Measurements from ENCODE around the gene FBXL17. TPM values are rescaled to one million over a fixed set of nuclear protein-coding genes. Genes with fewer than 3 reads are reported as not detected.

The FBXL17 gene
- total and polyA plus RNA-seq, 4 donors: 2.1 to 14.1 (median 6.3) TPM

DNA sequence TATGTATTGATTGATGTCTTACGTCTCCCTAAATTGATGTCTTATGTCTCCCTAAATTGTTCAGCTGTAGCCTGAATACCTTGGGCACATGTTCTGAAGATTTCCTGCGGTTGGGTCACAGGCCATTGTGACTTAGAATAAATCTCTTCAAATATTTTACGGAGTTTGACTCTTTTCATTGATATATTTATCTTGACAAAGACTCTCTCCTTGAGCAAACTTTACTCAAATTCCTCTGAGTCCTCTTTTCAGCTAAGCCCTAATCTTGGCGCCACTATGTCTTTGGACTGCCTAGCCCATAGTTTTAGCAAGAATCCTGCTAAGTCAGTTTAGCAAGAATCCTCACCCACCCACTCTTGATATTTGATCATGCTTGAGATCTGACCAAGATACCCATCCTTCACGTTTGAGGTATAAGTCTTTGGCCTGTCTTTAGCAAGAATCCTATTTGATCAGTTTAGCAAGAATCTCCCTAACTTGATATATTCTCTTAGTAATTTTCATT is 35.3 kb upstream of the FBXL17 start:
- Histone ChIP-seq H3K4me3 (ENCODE audit: low read depth in 1 of 3, low read length in 3 of 3) (no peak overlapping the region), H3K9me3 (ENCODE audit: control insufficient read depth in 4 of 4, low read length in 3 of 4) (peaks cover 0 to 2% (median 0%) of the 10 kb centered on the region in 4 donors), H3K27me3 (ENCODE audit: control insufficient read depth in 4 of 4, insufficient read depth in 4 of 4, low read length in 3 of 4) (peaks cover 0 to 2% (median 0%) of the 10 kb centered on the region in 4 donors), H3K36me3 (ENCODE audit: control insufficient read depth in 4 of 4, insufficient read depth in 3 of 4, low read depth in 1 of 4, low read length in 3 of 4) (no peaks in the 10 kb centered on the region), H3K27ac (ENCODE audit: low read depth in 1 of 2, low read length in 2 of 2) (no peak overlapping the region), H3K4me1 (ENCODE audit: control insufficient read depth in 4 of 4, insufficient read depth in 4 of 4, low read length in 3 of 4) (no peaks in the 10 kb centered on the region), H3K9ac (ENCODE audit: low read depth in 1 of 2, low read length in 2 of 2) (no peak overlapping the region)
- DNase-seq (ENCODE audit: low spot score): no peak
- WGBS: 69% methylated on average over 5 of the region's 5 CpGs
- no peak for TF ChIP-seq RXRA (IDR thresholded peaks at IDR 0.05)
- TF ChIP-seq, protein P1, sequence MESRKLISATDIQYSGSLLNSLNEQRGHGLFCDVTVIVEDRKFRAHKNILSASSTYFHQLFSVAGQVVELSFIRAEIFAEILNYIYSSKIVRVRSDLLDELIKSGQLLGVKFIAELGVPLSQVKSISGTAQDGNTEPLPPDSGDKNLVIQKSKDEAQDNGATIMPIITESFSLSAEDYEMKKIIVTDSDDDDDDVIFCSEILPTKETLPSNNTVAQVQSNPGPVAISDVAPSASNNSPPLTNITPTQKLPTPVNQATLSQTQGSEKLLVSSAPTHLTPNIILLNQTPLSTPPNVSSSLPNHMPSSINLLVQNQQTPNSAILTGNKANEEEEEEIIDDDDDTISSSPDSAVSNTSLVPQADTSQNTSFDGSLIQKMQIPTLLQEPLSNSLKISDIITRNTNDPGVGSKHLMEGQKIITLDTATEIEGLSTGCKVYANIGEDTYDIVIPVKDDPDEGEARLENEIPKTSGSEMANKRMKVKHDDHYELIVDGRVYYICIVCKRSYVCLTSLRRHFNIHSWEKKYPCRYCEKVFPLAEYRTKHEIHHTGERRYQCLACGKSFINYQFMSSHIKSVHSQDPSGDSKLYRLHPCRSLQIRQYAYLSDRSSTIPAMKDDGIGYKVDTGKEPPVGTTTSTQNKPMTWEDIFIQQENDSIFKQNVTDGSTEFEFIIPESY (IDR thresholded peaks at IDR 0.05): no peak
- TF ChIP-seq, protein P2, sequence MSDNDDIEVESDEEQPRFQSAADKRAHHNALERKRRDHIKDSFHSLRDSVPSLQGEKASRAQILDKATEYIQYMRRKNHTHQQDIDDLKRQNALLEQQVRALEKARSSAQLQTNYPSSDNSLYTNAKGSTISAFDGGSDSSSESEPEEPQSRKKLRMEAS (IDR thresholded peaks at IDR 0.05): no peak
- TF ChIP-seq CTCF (IDR thresholded peaks at IDR 0.05; ENCODE audit: low read depth, low read length, missing input control): no peak
- no peak for TF ChIP-seq SP1 (IDR thresholded peaks at IDR 0.05)
- TF ChIP-seq RAD21 (IDR thresholded peaks at IDR 0.05): no peak
- no peak for TF ChIP-seq HNF4G (IDR thresholded peaks at IDR 0.05)
- TF ChIP-seq YY1 (IDR thresholded peaks at IDR 0.05): no peak
- TF ChIP-seq TAF1 (conservative IDR thresholded peaks at IDR 0.05): no peak
- TF ChIP-seq FOXA2 (IDR thresholded peaks at IDR 0.05): no peak
- TF ChIP-seq, protein P3, sequence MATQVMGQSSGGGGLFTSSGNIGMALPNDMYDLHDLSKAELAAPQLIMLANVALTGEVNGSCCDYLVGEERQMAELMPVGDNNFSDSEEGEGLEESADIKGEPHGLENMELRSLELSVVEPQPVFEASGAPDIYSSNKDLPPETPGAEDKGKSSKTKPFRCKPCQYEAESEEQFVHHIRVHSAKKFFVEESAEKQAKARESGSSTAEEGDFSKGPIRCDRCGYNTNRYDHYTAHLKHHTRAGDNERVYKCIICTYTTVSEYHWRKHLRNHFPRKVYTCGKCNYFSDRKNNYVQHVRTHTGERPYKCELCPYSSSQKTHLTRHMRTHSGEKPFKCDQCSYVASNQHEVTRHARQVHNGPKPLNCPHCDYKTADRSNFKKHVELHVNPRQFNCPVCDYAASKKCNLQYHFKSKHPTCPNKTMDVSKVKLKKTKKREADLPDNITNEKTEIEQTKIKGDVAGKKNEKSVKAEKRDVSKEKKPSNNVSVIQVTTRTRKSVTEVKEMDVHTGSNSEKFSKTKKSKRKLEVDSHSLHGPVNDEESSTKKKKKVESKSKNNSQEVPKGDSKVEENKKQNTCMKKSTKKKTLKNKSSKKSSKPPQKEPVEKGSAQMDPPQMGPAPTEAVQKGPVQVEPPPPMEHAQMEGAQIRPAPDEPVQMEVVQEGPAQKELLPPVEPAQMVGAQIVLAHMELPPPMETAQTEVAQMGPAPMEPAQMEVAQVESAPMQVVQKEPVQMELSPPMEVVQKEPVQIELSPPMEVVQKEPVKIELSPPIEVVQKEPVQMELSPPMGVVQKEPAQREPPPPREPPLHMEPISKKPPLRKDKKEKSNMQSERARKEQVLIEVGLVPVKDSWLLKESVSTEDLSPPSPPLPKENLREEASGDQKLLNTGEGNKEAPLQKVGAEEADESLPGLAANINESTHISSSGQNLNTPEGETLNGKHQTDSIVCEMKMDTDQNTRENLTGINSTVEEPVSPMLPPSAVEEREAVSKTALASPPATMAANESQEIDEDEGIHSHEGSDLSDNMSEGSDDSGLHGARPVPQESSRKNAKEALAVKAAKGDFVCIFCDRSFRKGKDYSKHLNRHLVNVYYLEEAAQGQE (IDR thresholded peaks at IDR 0.05): no peak
- TF ChIP-seq JUND (IDR thresholded peaks at IDR 0.05): no peak

DNA sequence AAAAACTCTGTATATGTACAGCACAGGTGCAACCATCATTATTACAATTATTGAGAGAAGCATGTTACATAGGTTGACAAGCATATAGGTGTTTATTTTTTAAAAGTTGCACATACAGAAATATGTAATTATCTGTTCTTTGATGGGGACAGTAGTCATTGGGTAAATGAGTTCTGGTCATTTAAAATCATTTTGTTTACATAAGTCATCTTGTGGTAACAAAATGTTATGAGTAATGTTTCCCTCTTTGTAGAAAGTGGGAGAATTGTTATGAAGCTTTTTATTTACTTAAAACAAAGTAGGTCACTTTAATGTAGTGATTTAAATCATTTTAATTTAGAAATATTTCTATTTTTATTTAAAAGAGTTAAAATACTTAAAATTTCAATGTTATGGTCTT is 33.8 kb upstream of the FBXL17 start:
- Histone ChIP-seq H3K27ac (ENCODE audit: low read depth in 1 of 2, low read length in 2 of 2) (no peak overlapping the region), H3K27me3 (ENCODE audit: control insufficient read depth in 4 of 4, insufficient read depth in 4 of 4, low read length in 3 of 4) (peaks cover 0 to 2% (median 0%) of the 10 kb centered on the region in 4 donors), H3K9ac (ENCODE audit: low read depth in 1 of 2, low read length in 2 of 2) (no peak overlapping the region), H3K36me3 (ENCODE audit: control insufficient read depth in 4 of 4, insufficient read depth in 3 of 4, low read depth in 1 of 4, low read length in 3 of 4) (no peaks in the 10 kb centered on the region), H3K9me3 (ENCODE audit: control insufficient read depth in 4 of 4, low read length in 3 of 4) (peaks cover 0 to 2% (median 0%) of the 10 kb centered on the region in 4 donors), H3K4me1 (ENCODE audit: control insufficient read depth in 4 of 4, insufficient read depth in 4 of 4, low read length in 3 of 4) (no peaks in the 10 kb centered on the region), H3K4me3 (ENCODE audit: low read depth in 1 of 3, low read length in 3 of 3) (no peak overlapping the region)
- no peak for DNase-seq (ENCODE audit: low spot score)
- no peak for TF ChIP-seq HNF4G (IDR thresholded peaks at IDR 0.05)
- TF ChIP-seq FOXA1 (IDR thresholded peaks at IDR 0.05): no peak
- TF ChIP-seq SP1 (IDR thresholded peaks at IDR 0.05): no peak
- TF ChIP-seq TAF1 (conservative IDR thresholded peaks at IDR 0.05): no peak
- TF ChIP-seq, protein P2 (IDR thresholded peaks at IDR 0.05): no peak
- no peak for TF ChIP-seq GABPA (IDR thresholded peaks at IDR 0.05 in 1 of 2, conservative IDR thresholded peaks at IDR 0.05 in 1 of 2)
- TF ChIP-seq RXRA (IDR thresholded peaks at IDR 0.05): no peak

All from liver (tissue), 9 donors.